Smooth muscle cell (in vitro differentiated cells): ENCODE data around the gene THSD4. TPM values are rescaled to one million over a fixed set of nuclear protein-coding genes. Genes with fewer than 3 reads are reported as not detected.

Experiments used
- DNase-seq: peaks from one replicate; lab custom pipeline; 2025; ENCODE audit not compliant: unreplicated experiment; lab: John Stamatoyannopoulos, UW
- H2AFZ ChIP-seq: fragments of 200-600 bp; sonication (generic); 2 replicates; pipeline ENCODE4 v1.6.0; 2016; ENCODE audit warnings: antibody characterized with exemption, low read depth, mild to moderate bottlenecking
- H3F3A ChIP-seq: fragments of 200-600 bp; sonication (generic); 2 replicates; pipeline ENCODE4 v1.6.0; 2017; ENCODE audit warnings: antibody characterized with exemption, low read depth
- H3K27ac ChIP-seq: fragments of 200-600 bp; sonication (generic); 2 replicates; pipeline ENCODE4 v1.5.1; 2016; ENCODE audit warnings: low read depth, mild to moderate bottlenecking
- H3K27me3 ChIP-seq: fragments of 200-600 bp; sonication (generic); 2 replicates; pipeline ENCODE4 v1.6.1; 2016; ENCODE audit warnings: low read depth, mild to moderate bottlenecking
- H3K36me3 ChIP-seq: fragments of 200-600 bp; sonication (generic); 2 replicates; pipeline ENCODE4 v1.5.1; 2016; ENCODE audit warnings: low read depth
- H3K4me1 ChIP-seq: fragments of 200-600 bp; sonication (generic); 2 replicates; pipeline ENCODE4 v1.5.1; 2016; ENCODE audit warnings: low read depth
- H3K4me2 ChIP-seq: fragments of 200-600 bp; sonication (generic); 2 replicates; pipeline ENCODE4 v1.6.0; 2016; ENCODE audit warnings: mild to moderate bottlenecking
- H3K4me3 ChIP-seq: fragments of 200-600 bp; sonication (generic); 2 replicates; pipeline ENCODE4 v1.5.1; 2016; ENCODE audit warnings: mild to moderate bottlenecking
- H3K79me2 ChIP-seq: fragments of 200-600 bp; sonication (generic); 2 replicates; pipeline ENCODE4 v1.6.0; 2016; ENCODE audit warnings: low read depth, mild to moderate bottlenecking
- H3K9ac ChIP-seq: fragments of 200-600 bp; sonication (generic); 2 replicates; pipeline ENCODE4 v1.6.0; 2016; ENCODE audit warnings: low read depth
- H3K9me3 ChIP-seq: fragments of 200-600 bp; sonication (generic); replicated peaks from 2 replicates; pipeline ENCODE4 v1.5.1; 2016; ENCODE audit warnings: low read depth
- H4K20me1 ChIP-seq: fragments of 200-600 bp; sonication (generic); 2 replicates; pipeline ENCODE4 v1.6.0; 2016; ENCODE audit warnings: low read depth
- CTCF ChIP-seq: fragments of 200-600 bp; sonication (generic); IDR thresholded peaks from 2 replicates; pipeline ENCODE4 v1.5.1; 2017; ENCODE audit warnings: borderline replicate concordance, mild to moderate bottlenecking, antibody characterized with exemption; ENCODE audit not compliant: insufficient read depth, poor library complexity, severe bottlenecking
- WGBS: methylation state at CpG from one replicate; pipeline ENCODE4 v1.1.7; 2016; ENCODE audit warnings: low lambda C conversion rate; 5-methylcytosine and 5-hydroxymethylcytosine counted together
- polyA plus RNA-seq: library from polyadenylated mRNA; unstranded; fragments of >200 nt; fragmentation: Nextera tagmentation; extraction: Ambion mirVana; gene quantifications from 2 replicates; pipeline ENCODE4 v1.2.1, GENCODE V29; 2016
- total RNA-seq: library from RNA; depleted of rRNA; stranded (reverse); fragments of >200 nt; gene quantifications from 2 replicates; pipeline ENCODE4 v1.2.3, GENCODE V29; 2014

THSD4 gene
- total and polyA plus RNA-seq, 2 experiments from 2014 or later = 2.5 to 4.1 TPM

GRCh38 chr15:71387810-71388209 is 272.5 kb downstream of the THSD4 start:
- H3F3A ChIP-seq = no peaks in the 10 kb centered on the region
- no peak for DNase-seq
- H3K27ac ChIP-seq = no peak overlapping the region
- H3K9me3 ChIP-seq = no peaks in the 10 kb centered on the region
- H2AFZ ChIP-seq = no peak overlapping the region
- no peak overlapping the region for H3K9ac ChIP-seq
- no peaks in the 10 kb centered on the region for H4K20me1 ChIP-seq
- peaks cover 20% of the 10 kb centered on the region for H3K4me1 ChIP-seq
- H3K27me3 ChIP-seq = no peaks in the 10 kb centered on the region
- 76% methylated on average over 1 of the region's 1 CpG for WGBS
- TF ChIP-seq CTCF = no peak
- H3K36me3 ChIP-seq = no peaks in the 10 kb centered on the region
- H3K4me3 ChIP-seq = no peak overlapping the region
- H3K4me2 ChIP-seq = no peak overlapping the region
- no peaks in the 10 kb centered on the region for H3K79me2 ChIP-seq

GRCh38 chr15:71390096-71390495 is 274.8 kb downstream of the THSD4 start:
- H3K4me3 ChIP-seq = no peak overlapping the region
- H3F3A ChIP-seq = no peaks in the 10 kb centered on the region
- DNase-seq = no peak
- 61% methylated on average over 2 of the region's 2 CpGs for WGBS
- H3K27ac ChIP-seq = no peak overlapping the region
- no peaks in the 10 kb centered on the region for H3K36me3 ChIP-seq
- no peak overlapping the region for H3K9ac ChIP-seq
- no peaks in the 10 kb centered on the region for H3K79me2 ChIP-seq
- TF ChIP-seq CTCF = no peak
- no peaks in the 10 kb centered on the region for H4K20me1 ChIP-seq
- H2AFZ ChIP-seq = no peak overlapping the region
- no peaks in the 10 kb centered on the region for H3K27me3 ChIP-seq
- H3K4me1 ChIP-seq = peaks cover 28% of the 10 kb centered on the region
- no peak overlapping the region for H3K4me2 ChIP-seq
- no peaks in the 10 kb centered on the region for H3K9me3 ChIP-seq

GRCh38 chr15:71391421-71392088 is 276.3 kb downstream of the THSD4 start:
- Histone ChIP-seq H3K4me1 (peaks cover 24% of the 10 kb centered on the region), H2AFZ (no peak overlapping the region), H3K36me3 (no peaks in the 10 kb centered on the region), H3K9ac (no peak overlapping the region), H3K27me3 (no peaks in the 10 kb centered on the region), H3K4me3 (no peak overlapping the region), H3K79me2 (no peaks in the 10 kb centered on the region), H3F3A (no peaks in the 10 kb centered on the region), H3K27ac (no peak overlapping the region), H3K4me2 (no peak overlapping the region), H3K9me3 (no peaks in the 10 kb centered on the region), H4K20me1 (no peaks in the 10 kb centered on the region)
- 95% methylated on average over 6 of the region's 6 CpGs for WGBS
- no peak for TF ChIP-seq CTCF
- no peak for DNase-seq

GRCh38 chr15:71392861-71393283 is 277.6 kb downstream of the THSD4 start:
- WGBS = 78% methylated on average over 11 of the region's 11 CpGs

More at GRCh38 chr15:71392861-71393283, 277.6 kb downstream of the THSD4 start:
- Histone ChIP-seq H3K9me3 (no peaks in the 10 kb centered on the region), H3K4me1 (peaks cover 14% of the 10 kb centered on the region), H3K36me3 (no peaks in the 10 kb centered on the region), H3K9ac (no peak overlapping the region), H4K20me1 (no peaks in the 10 kb centered on the region), H2AFZ (no peak overlapping the region), H3K4me2 (no peak overlapping the region), H3K27ac (no peak overlapping the region), H3K27me3 (no peaks in the 10 kb centered on the region), H3K4me3 (no peak overlapping the region), H3K79me2 (no peaks in the 10 kb centered on the region), H3F3A (no peaks in the 10 kb centered on the region)
- no peak for DNase-seq
- TF ChIP-seq CTCF = no peak
